Globus pallidus (tissue), 1 donor: ENCODE results near the gene HNRNPA3.
A peak's percentile ranks its signal among the peaks of the same experiment; 100 is the strongest.
"Not testable (repeated sequence)": the region's sequence is repeated elsewhere in the genome, so short reads cannot be mapped to it uniquely, and the experiment has no call there.

Experiments used
- DNase-seq: peaks from one replicate; pipeline ENCODE4 v3.0.0-alpha.2; 2015; ENCODE audit warnings: low spot score

Gene HNRNPA3

GRCh38 chr2:177234267-177234666 lies 21.7 kb downstream of the HNRNPA3 start:
- DNase-seq = peak; percentile 76

- DNase-seq = no peak
These were observed 23.4 kb downstream of the HNRNPA3 start for GRCh38 chr2:177235855-177236437.

GRCh38 chr2:177237932-177238331 lies 25.3 kb downstream of the HNRNPA3 start:
- DNase-seq = no peak

DNA sequence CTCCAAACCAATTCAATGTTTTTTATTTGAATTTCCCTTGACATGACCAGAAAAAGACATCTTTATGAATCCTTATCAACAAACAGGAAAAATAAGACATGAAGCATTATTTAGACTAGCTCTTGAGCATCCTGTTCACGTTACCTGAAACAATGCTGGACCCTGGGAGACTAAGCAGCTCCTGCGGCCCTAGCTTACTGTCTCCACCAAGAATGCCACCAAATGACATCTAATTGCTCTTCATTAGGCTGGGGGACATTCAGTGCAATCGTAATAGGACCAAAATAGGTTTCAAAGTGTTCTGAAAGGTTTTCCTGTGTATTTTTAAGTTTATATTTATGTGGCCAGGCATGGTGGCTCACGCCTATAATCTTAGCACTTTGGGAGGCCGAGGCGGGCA lies 26.5 kb downstream of the HNRNPA3 start:
- no peak for DNase-seq

- DNase-seq = peak; percentile 89
These were observed 27.5 kb downstream of the HNRNPA3 start for GRCh38 chr2:177239932-177240630.

DNA sequence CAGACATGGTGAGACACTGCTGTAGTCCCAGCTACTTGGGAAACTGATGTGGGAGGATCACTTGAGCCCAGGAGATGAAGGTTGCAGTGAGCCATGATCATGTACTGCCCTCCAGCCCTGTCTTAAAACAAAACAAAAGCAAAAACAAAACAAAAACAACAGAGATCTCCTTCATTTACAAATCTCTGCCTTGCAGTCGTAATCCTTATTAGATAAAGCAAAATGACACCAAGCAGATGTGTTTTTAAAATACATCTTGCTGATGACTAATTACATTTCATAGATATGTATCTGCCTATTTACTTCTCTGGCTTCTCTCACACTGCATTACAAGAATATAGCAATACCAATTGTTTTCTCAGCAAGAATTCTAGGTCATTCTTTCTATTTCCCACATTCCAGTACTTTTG lies 29.1 kb downstream of the HNRNPA3 start:
- DNase-seq = no peak

- DNase-seq = no peak
These were observed 29.8 kb downstream of the HNRNPA3 start for GRCh38 chr2:177242121-177242987.

DNA sequence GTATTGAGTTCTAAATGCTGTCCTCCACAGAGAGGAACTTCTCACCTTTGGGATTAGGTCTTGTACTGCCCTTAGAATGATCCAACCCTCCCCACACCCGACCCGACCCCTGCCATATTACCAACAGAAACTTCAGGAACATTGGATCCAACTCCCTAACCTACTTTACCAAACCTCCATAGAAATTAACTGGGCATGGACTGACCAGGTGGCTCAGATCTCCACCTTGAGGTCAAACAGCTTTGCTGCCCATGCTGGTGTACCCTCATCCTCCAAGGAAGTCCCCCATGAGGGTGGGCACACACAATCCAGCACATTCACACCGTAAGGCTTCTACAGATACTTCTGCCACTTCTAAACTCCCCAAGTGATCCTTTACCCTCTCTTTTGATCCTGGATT lies 30.5 kb downstream of the HNRNPA3 start:
- no peak for DNase-seq

DNA sequence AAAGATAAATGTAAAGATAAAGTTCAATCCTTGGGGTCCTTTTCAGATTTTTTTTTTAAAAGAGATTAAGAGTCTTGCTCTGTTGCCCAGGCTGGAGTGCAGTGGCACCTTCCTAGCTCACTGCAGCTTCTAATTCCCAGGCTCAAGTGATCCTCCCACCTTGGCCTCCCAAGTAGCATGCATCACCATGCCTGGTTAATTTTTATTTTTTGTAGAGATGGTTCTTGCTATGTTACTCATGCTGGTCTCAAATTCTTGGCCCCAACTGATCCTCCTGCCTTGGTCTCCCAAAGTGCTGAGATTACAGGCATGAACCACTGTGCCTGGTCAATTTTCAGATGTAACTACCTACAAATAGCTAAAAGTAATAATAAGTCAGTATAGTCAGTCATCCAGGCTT lies 30.9 kb downstream of the HNRNPA3 start:
- no peak for DNase-seq

DNA sequence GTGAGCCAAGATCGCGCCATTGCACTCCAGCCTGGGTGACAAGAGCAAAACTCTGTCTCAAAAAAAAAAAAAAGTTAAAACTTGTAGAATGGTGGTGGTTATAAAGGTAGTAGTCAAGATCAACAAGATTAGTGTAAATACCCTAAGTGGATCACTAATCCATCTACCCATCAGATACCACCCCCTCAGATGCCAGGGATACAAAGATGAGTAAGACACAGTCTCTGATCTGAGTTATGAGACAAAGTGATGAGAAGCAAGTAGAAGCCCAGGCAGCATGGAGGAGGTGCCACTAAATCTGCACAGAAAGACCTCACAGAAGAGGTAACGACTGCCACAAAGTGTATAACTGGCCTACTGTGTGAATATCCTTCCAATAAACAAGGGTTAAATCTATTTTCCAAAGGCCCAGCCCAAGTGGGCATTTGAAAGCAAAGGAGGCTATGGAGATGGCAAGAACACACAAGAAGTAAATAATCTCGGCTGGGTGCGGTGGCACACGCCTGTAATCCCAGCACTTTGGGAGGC lies 31.7 kb downstream of the HNRNPA3 start:
- DNase-seq = no peak

- DNase-seq = no peak
These were observed 32.4 kb downstream of the HNRNPA3 start for GRCh38 chr2:177245010-177245422.

- no peak for DNase-seq
These were observed 33.4 kb downstream of the HNRNPA3 start for GRCh38 chr2:177246000-177246399.

GRCh38 chr2:177246523-177247030 lies 34.0 kb downstream of the HNRNPA3 start:
- DNase-seq = not testable (repeated sequence)

DNA sequence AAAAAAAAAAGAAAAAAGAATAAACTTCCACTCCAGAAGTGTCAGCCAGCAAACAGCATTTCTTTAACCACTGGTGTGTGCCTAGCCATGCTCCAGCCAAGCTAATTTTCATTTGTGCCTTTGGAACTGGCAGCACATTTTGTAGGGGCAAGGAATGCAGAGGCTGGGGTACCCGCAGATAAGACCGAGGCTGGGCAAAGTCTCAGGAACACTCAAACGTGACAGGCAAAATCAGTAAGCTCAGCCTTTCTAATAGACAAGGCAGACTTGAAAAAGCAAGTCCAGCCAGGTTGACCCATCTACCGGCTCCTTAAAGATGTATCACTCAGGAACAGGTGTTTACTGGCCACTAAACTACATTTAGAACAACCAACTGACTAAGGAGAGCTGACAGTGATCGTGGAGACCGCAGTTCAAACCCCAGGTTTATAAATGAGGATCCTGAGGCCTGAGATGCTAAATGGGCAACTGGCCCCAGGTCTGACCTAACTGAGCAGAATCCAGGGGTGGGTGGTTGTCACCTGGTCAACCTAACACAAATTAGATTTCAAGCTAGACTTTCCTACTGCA lies 35.2 kb downstream of the HNRNPA3 start:
- no peak for DNase-seq

DNA sequence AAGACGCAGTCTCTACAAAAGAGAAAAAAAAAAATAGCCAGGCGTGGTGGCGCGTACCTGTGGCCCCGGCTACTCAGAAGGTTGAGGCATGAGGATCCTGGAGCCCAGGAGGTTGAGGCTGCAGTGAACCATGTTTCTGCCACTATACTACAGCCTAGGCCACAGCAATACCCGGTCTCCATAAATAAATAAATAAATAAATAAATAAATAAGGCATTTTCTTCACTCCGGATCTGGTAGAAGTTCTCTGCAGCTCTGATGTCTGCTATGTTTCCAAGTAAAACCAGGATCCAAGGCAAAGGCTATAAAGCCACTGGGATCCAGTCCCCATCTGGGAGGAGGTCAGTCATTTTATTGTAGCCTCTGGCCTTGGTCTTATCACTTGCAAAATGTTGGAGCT lies 36.4 kb downstream of the HNRNPA3 start:
- no peak for DNase-seq

DNA sequence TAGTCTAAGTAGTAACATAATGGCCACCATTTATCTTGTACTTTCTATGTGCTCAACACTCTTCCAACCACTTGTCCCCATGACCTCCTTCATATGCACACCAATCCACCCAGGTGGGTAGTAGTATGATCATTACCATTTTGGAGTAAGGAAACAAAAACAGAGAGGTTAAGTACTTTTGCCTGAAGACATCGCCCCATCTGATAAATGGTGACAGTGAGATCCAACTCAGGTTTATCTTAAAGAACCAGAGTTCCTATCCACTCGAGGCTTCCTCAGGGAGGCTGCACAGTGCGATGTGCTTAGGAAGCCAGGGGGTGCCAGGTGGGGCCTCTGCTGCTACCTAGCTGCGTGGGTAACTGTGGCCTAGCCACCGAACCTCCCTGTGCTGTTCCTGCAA lies 37.9 kb downstream of the HNRNPA3 start:
- no peak for DNase-seq

GRCh38 chr2:177251165-177251542 lies 38.6 kb downstream of the HNRNPA3 start:
- no peak for DNase-seq

GRCh38 chr2:177252808-177253531 lies 40.4 kb downstream of the HNRNPA3 start:
- DNase-seq = no peak

GRCh38 chr2:177253704-177254103 lies 41.1 kb downstream of the HNRNPA3 start:
- no peak for DNase-seq

DNA sequence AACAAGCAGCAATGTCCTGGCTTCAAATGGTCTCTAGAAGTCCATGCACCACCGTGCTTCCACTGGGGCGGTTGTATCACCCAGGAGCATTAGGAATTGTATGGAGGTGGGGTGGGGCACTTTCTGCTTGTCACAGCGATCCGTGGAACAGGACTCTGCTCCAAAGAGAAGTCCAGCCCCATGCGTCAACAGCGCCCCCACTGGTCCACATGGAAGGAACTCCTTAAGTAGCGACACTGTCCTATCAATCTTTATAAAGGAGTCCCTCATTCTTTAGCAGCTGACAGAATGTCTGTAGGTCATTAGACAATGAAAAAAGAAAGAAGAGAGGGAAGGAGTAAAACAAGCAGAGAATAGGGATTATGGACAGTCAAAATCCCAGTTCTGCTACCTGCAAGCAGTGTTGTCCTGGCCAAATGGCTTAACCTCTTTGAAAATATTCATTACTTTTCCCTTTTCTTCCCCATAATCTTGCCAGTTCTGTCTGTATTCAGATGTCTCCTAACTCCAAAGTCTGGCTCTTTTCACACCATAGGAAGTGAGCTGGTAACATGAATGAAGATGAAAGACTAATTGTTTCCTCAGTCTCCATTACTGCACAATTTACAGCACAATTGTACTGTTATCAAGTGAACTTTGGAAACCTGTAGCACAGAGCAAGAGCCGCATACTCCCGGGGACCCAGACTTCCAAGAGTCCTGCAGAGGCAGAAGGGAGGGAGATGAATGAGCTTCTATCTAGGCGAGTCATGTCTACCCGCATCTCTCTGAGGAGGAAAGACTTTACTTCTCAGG lies 42.0 kb downstream of the HNRNPA3 start:
- DNase-seq = no peak

DNA sequence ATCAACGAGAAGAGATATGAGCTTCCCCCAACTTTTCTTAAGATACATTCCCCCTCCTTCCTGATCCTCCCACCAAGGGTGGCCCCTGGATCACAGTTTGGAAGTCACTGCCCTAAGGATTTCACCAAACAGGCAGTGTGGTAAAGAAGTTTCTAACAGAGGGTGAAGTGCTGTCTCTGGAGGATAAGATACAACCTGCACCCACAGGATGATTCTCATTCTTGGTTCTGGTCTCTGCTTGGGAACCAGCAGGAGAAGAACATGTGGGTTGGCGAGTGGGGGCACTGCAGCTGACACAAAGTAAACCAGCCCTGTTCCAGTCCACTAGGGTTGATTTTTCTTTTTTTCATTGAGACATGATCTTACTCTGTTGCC lies 42.6 kb downstream of the HNRNPA3 start:
- no peak for DNase-seq
